CD4-positive, alpha-beta T cell treated with Interleukin-17A for 1 hour (primary cell): ENCODE measurements around the gene OR8B8.
A peak's percentile ranks its signal among the peaks of the same experiment; 100 is the strongest.
"Not testable (repeated sequence)": the region's sequence is repeated elsewhere in the genome, so short reads cannot be mapped to it uniquely, and the experiment has no call there.

Source experiments
- DNase-seq: peaks from one replicate; pipeline ENCODE4 v3.0.0-alpha.2; 2020

The OR8B8 gene

DNA sequence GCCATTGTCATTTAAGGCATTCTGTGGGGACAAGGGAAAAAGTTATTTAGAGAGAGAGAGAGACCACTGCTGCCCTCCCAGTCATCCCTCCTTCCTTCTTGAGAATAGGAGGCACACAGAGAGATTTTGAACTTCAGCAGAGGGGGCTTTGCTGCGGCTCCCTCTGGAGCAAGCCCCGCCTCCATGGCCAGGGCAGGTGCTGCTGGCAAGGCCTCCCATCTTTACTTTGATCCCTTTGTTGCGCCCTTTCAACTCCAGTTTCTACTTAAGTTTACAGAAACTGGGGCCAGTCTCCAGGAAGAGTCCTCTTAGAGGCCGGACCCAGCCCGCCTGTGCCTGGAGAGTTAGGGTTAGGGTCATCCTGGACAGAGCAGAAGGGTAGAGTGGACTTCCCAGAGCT lies 4.4 kb downstream of the OR8B8 start:
- DNase-seq = no peak

- DNase-seq = no peak
These were observed 4.9 kb downstream of the OR8B8 start for GRCh38 chr11:124440608-124441007.

- no peak for DNase-seq
These were observed 10.8 kb downstream of the OR8B8 start for GRCh38 chr11:124434699-124435098.

GRCh38 chr11:124429599-124429998 lies 15.9 kb downstream of the OR8B8 start:
- no peak for DNase-seq

- no peak for DNase-seq
These were observed 21.0 kb downstream of the OR8B8 start, which contains the start of gene OR8B4 for GRCh38 chr11:124424384-124424921. TSS of gene OR8B4 (minus strand) at chr11:124424871. CDS start at chr11:124424871, 0 bp downstream.

- no peak for DNase-seq
These were observed 24.5 kb downstream of the OR8B8 start for GRCh38 chr11:124421043-124421442.

- peak; percentile 19 for DNase-seq
These were observed 30.1 kb downstream of the OR8B8 start for GRCh38 chr11:124415356-124415923.

DNA sequence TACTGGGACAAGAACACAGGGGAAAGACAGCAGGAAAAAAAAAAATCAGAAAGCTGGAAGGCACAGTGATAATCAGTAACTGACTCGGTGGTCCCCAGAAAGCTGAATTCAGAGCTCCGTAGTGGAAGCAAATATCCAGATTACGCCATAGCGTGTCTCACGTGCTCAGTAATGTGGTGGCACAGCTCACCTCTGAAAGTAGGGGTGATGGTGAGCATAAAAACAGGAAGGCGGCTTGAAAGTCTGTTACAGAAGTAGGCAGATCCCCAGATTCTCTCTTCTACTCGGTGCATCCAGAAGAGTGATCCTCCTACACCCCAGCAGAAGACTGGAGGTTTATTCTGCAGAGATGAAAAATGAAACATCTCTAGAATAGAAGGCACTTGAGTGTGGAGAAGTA lies 35.6 kb downstream of the OR8B8 start:
- DNase-seq = no peak

DNA sequence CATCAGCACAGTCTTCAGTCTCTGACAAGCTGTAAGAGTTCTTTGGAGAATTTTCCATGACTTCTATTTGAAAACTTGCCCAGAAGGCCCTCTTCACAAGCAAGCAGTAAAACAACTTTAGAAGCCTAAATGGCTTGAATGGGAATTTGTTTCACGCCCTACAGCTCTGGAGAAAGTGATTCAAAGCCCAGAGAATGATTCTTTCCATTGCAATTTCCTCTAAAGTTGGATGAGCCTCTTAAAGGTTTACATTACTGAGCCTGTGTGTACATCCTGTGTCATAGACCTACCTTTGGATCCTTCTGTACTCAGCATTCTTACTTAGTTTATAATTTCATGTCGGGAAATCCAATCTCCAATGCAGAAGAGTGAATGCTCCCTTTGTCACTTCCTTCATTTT lies 39.9 kb downstream of the OR8B8 start:
- DNase-seq = no peak

GRCh38 chr11:124403186-124403585 lies 42.3 kb downstream of the OR8B8 start:
- DNase-seq = not testable (repeated sequence)

DNA sequence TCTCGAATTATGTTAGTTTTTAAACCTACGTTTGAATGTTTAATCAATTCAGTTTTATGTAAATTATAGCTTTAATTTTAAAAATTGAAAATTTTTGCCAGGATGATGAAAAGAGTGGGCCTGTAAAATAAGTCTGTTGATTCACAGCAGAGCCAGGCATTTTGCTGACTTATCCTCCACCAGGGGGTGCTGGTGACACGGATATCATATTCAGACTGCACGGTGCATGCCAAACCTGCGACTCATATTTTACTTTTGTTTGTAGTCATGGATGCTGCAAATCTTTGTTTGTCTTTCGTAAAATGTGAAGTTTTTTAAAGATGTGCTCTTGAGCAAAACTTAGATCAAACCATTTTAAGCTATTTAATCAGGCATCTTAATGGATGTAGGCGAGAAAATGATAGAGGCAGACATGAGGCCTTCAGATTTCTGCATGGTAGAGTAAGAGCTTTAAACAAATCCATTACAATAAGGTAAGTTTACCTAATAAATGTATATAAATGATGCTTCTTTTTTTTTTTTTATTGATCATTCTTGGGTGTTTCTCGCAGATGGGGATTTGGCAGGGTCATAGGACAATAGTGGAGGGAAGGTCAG lies 43.1 kb downstream of the OR8B8 start:
- DNase-seq = peak; percentile 32

DNA sequence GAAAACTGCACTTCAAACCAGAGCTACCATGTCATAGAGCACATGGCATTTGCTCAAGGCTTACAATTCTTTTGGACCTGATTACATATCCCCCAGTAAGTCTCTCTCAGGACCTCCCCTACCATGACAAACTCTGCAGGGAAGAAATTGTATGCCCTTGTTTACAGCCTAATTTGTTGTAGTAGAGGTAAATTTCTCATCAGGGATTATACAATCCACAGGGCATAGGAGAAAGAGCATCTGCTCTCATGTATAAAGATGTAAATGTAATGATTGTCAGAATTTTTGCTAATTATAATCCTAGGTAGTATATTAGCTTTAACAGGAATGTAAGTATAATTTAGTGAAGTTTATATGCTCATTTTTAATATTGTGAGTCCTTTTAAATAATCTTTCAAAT lies 46.6 kb downstream of the OR8B8 start, which contains the start of gene OR8B3:
Gene OR8B3, minus strand, starts transcription at position 101 of the 400 bp plus-strand sequence. CDS start 1,673 bp downstream, outside the sequence.
- no peak for DNase-seq

GRCh38 chr11:124396847-124397246 lies 48.6 kb downstream of the OR8B8 start:
- not testable (repeated sequence) for DNase-seq

DNA sequence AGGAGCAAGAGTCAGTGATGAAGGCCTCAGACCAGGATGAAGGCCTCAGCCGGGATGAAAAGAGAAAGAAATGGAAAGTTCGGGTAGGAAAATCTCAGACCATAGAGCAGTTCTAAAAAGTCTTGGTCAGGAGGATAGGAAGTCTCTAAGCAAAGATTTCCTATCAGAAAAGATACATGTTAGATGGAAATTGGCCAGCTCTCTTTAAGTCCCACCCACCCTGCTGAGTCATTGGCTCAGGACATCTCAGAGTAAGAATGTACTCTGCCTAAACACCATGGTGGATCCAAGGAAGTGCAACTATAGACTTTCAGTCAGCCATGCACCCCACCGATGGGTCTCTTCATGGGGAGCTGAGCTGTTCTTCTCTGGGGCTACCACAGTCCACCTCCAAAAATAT lies 51.1 kb downstream of the OR8B8 start:
- DNase-seq = no peak
